Measurements from ENCODE around the gene PZP. TPM values are rescaled to one million over a fixed set of nuclear protein-coding genes. Genes with fewer than 3 reads are reported as not detected.
A peak's percentile ranks its signal among the peaks of the same experiment; 100 is the strongest.

The PZP gene
- total RNA-seq, 1 donor from 2014 or later, result not detected

GRCh38 chr12:9123781-9124382, 84.3 kb downstream of the PZP start:
- ATAC-seq, result no peak

GRCh38 chr12:9122091-9122609, 86.0 kb downstream of the PZP start:
- no peak for ATAC-seq

GRCh38 chr12:9120487-9121184, 87.6 kb downstream of the PZP start:
- ATAC-seq, result no peak

- peak; percentile 46 for ATAC-seq
Measured at GRCh38 chr12:9118158-9118557, 90.0 kb downstream of the PZP start.

GRCh38 chr12:9115731-9116559, 92.2 kb downstream of the PZP start, which contains the start of gene A2M:
Gene A2M, minus strand, starts transcription at chr12:9115919. Its CDS starts 70 bp downstream, at chr12:9115849.
- ATAC-seq, result peak; percentile 63

- ATAC-seq, result no peak
Measured at GRCh38 chr12:9114946-9115345, 93.2 kb downstream of the PZP start.

- ATAC-seq, result no peak
Measured at GRCh38 chr12:9113987-9114309, 94.2 kb downstream of the PZP start.

GRCh38 chr12:9113296-9113986, 94.8 kb downstream of the PZP start:
- ATAC-seq, result no peak

- no peak for ATAC-seq
Measured at GRCh38 chr12:9112076-9112853, 95.9 kb downstream of the PZP start.

- no peak for ATAC-seq
Measured at GRCh38 chr12:9111525-9111924, 96.7 kb downstream of the PZP start.

GRCh38 chr12:9109737-9110491, 98.3 kb downstream of the PZP start:
- no peak for ATAC-seq

GRCh38 chr12:9109213-9109522, 99.0 kb downstream of the PZP start:
- ATAC-seq, result no peak

- ATAC-seq, result peak; percentile 33
Measured at GRCh38 chr12:9108504-9109212, 99.5 kb downstream of the PZP start.

GRCh38 chr12:9107542-9107873, 100.7 kb downstream of the PZP start:
- no peak for ATAC-seq

- ATAC-seq, result no peak
Measured at GRCh38 chr12:9106610-9107541, 101.3 kb downstream of the PZP start.

GRCh38 chr12:9106067-9106466, 102.1 kb downstream of the PZP start:
- no peak for ATAC-seq

- no peak for ATAC-seq
Measured at GRCh38 chr12:9104767-9105423, 103.3 kb downstream of the PZP start.

- ATAC-seq, result no peak
Measured at GRCh38 chr12:9104087-9104486, 104.1 kb downstream of the PZP start.
